HEK293T (cell line): Measurements from ENCODE around the gene MVB12B.

Experiments used
- ARNT ChIP-seq: fragments of 450-650 bp; IDR thresholded peaks from 2 replicates; pipeline ENCODE4 v1.6.1; 2017; ENCODE audit warnings: mild to moderate bottlenecking
- FOXK2 ChIP-seq: fragments of 450-650 bp; IDR thresholded peaks from 2 replicates; pipeline ENCODE4 v1.6.1; 2016; ENCODE audit warnings: mild to moderate bottlenecking
- LEF1 ChIP-seq: fragments of 450-650 bp; IDR thresholded peaks from 2 replicates; pipeline ENCODE4 v1.6.1; 2017; ENCODE audit warnings: mild to moderate bottlenecking, borderline replicate concordance

GRCh38 chr9:126407114-126407870 is 80.7 kb downstream of the MVB12B start:
- TF ChIP-seq LEF1: no peak
- TF ChIP-seq ARNT: no peak
- no peak for TF ChIP-seq FOXK2
